Astrocyte of the spinal cord (primary cell): Measurements from ENCODE around the gene ATF7IP.

ENCODE experiments used
- DNase-seq: peaks from one replicate; pipeline ENCODE4 v3.0.0; 2011; ENCODE audit warnings: low read depth, low spot score
- H3K4me3 ChIP-seq: 2 replicates; pipeline ENCODE4 v1.5.1; 2011; ENCODE audit warnings: low read depth, mild to moderate bottlenecking, low read length, moderate library complexity
- in situ Hi-C: cut with HindIII; loops from 2 replicates; pipeline ENCODE4 v1.10.0; 2017; ENCODE audit warnings: low sequenced_read_pairs
- TF ChIP-seq, protein P1 (sequence below): IDR thresholded peaks from 2 replicates; pipeline ENCODE4 v1.5.1; 2012; ENCODE audit warnings: low read depth, mild to moderate bottlenecking, low read length, inconsistent platforms

ATF7IP gene

DNA sequence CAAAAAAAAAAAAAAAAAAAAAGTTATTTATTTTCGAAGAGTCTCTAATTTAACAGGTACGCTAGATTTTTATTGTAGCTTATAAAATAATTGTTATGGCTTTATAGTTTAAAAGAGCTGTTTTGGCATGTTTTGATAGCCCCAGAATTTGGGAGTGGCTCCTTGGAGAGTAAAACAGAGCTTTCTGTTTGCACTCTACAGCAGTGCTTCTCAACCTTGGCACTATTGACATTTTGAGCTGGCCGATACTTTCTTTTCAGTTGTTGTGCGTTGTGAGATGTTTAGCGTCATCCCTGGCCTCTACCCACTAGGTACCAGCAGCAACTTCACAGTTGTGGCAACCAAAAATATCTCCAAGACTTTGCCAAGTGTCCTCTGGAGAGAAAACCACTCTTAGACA is 171.6 kb downstream of the ATF7IP start:
- DNase-seq, result no peak
- TF ChIP-seq, protein P1, sequence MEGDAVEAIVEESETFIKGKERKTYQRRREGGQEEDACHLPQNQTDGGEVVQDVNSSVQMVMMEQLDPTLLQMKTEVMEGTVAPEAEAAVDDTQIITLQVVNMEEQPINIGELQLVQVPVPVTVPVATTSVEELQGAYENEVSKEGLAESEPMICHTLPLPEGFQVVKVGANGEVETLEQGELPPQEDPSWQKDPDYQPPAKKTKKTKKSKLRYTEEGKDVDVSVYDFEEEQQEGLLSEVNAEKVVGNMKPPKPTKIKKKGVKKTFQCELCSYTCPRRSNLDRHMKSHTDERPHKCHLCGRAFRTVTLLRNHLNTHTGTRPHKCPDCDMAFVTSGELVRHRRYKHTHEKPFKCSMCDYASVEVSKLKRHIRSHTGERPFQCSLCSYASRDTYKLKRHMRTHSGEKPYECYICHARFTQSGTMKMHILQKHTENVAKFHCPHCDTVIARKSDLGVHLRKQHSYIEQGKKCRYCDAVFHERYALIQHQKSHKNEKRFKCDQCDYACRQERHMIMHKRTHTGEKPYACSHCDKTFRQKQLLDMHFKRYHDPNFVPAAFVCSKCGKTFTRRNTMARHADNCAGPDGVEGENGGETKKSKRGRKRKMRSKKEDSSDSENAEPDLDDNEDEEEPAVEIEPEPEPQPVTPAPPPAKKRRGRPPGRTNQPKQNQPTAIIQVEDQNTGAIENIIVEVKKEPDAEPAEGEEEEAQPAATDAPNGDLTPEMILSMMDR, result no peak
- H3K4me3 ChIP-seq, result no peak overlapping the region
- in situ Hi-C loops, result no loop called here

DNA sequence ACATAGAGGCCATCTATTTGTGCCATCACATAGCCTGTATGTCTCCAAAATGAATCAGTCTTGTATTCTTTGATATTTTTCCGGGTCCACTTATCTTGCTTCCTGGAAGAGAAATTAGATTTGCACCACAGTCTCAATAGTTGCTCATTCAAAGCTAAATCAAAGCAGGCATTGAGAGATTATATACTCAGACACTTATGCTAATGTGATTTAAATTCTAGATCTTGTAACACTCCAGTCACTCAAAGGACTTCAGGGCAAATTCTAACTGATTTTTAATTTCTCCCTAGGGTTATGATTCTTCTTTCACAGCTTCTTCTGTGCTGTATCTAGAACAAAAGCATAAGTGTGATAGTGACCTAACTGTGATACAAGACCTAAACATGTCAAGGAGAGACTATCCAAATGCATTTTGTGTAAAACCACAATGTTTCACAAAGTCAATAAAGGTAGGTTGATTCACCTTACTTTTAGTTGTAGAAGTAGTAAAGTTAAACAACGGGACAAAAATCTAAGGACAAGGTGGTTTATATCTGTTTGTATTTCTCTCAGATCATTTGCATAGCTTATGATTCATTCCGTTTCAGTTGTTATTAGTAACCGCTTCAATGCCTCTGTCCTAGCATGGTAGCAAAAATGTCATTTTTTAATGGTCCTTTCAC is 175.4 kb downstream of the ATF7IP start:
- no peak for DNase-seq
- in situ Hi-C loops, result no loop called here
- TF ChIP-seq, protein P1, result no peak
- no peak overlapping the region for H3K4me3 ChIP-seq

DNA sequence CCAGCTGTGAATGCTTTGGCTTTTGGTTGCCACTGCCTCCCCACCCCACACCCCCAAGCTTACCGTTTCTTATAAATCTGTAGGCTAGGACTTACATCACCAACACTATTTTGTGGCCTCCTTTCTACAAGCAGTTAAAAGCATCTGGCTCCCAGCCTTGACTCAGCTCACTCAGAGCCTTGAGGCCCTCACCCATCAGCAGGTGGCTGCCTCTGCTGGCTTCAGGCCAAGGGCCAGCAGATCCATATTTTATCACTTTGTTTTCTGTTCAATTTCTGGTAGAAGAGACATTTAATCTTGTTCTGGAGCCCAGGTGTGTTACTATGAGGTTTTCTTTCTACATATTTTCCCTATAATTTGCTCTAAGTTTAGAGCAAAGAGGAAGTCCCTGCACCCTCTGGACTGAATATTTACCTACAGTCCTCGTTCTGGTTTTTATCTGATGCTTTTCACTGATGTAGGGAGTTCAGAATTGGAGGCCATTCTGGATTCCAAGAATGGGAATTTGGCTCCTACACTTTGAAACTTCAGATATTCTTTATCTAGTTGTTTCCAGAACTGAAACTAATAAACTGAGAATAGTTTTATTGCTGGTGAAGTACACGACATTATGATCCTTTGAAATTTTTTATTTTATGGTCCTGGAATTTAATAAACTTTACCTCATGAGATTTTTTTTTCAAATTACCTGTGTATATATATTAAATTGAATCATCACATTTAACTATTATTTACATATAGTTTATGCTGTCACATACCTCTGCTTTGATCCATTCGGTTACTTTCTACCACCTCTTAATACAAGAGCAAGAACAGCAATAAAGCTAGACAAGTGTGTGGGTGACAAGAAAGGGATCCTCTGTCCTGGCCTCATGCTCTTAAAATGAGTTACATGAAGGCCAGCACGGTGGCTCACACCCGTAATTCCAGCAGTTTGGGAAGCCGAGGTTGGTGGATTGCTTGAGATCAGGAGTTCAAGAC is 180.0 kb downstream of the ATF7IP start:
- in situ Hi-C loops, result no loop called here
- no peak for DNase-seq
- H3K4me3 ChIP-seq, result no peak overlapping the region
- TF ChIP-seq, protein P1, result no peak

DNA sequence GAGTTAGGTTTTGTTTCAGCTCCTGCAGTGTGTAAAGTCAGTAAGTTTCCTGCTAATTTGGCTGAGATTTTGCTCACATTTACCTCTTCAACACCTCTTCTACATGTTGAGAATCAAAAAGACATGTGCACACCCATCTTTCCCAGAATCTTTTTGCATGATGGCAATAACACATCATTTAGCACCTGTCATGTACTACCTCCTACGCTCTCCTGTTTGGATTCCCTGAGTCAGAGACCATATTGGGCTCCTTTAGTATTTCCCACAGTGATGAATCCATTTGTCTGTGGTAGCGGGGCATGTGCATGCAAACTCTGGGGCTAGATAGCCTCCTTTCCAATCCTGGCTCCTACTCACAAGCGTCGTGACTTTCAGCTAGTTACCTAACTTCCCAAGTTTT is 182.1 kb downstream of the ATF7IP start:
- in situ Hi-C loops, result no loop called here

DNA sequence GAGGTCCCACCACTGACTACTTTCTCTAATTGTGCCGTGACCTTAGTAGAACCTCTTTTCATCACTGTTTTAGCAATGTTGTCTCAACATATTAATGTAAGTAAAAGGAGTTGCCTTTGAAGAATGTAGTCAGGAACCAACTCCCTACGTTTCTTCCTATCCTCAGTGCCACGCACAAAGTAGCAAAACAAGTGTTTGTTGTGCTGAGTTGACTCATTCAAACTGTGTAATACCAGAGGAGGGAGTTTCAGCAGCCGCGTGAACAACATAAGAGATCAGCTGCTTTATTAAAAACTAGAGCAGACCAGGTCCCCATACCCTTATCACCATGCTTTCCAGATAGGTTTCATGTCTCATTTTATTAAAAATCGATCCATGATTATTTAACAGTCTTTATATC is 183.1 kb downstream of the ATF7IP start:
- no peak for DNase-seq
- no peak overlapping the region for H3K4me3 ChIP-seq
- in situ Hi-C loops, result no loop called here
- TF ChIP-seq, protein P1, result no peak

More for the DNA sequence above, 182.1 kb downstream of the ATF7IP start:
- TF ChIP-seq, protein P1, result no peak
- DNase-seq, result no peak
- no peak overlapping the region for H3K4me3 ChIP-seq
